AG09309 (cell line): ENCODE measurements around the gene CD4.

Experiments
- DNase-seq: peaks from one replicate; pipeline ENCODE4 v3.0.0-alpha.2; 2010; ENCODE audit warnings: low read depth
- H3K4me3 ChIP-seq: 2 replicates; pipeline ENCODE4 v1.5.1; 2011; ENCODE audit warnings: mild to moderate bottlenecking, low read depth, low read length, moderate library complexity; ENCODE audit not compliant: control insufficient read depth
- CTCF ChIP-seq: IDR thresholded peaks from 2 replicates; pipeline ENCODE4 v1.5.1; 2011; ENCODE audit warnings: mild to moderate bottlenecking, low read depth, low read length, inconsistent platforms; ENCODE audit not compliant: insufficient read depth, control insufficient read depth; ENCODE audit errors: missing control alignments

The CD4 gene

GRCh38 chr12:6778574-6779550, 10.5 kb upstream of the CD4 start:
- H3K4me3 ChIP-seq = peak overlapping the region; percentile 29
- peak; percentile 97 for TF ChIP-seq CTCF
- peak; percentile 73 for DNase-seq

- TF ChIP-seq CTCF = no peak
- H3K4me3 ChIP-seq = no peak overlapping the region
- DNase-seq = no peak
Measured at GRCh38 chr12:6779708-6780432, 9.5 kb upstream of the CD4 start.

- TF ChIP-seq CTCF = no peak
- H3K4me3 ChIP-seq = no peak overlapping the region
Measured at GRCh38 chr12:6780573-6780972, 8.8 kb upstream of the CD4 start.

GRCh38 chr12:6782119-6782518, 7.2 kb upstream of the CD4 start:
- no peak for TF ChIP-seq CTCF
- DNase-seq = no peak
- H3K4me3 ChIP-seq = no peak overlapping the region

More at GRCh38 chr12:6780573-6780972, 8.8 kb upstream of the CD4 start:
- no peak for DNase-seq

GRCh38 chr12:6782850-6783566, 6.3 kb upstream of the CD4 start:
- DNase-seq = no peak
- H3K4me3 ChIP-seq = no peak overlapping the region
- no peak for TF ChIP-seq CTCF

- TF ChIP-seq CTCF = no peak
- no peak for DNase-seq
- H3K4me3 ChIP-seq = no peak overlapping the region
Measured at GRCh38 chr12:6783828-6784227, 5.5 kb upstream of the CD4 start.
